Colon (tissue), 2 donors: ENCODE results near the gene TNFRSF4.

Experiments used
- FAIRE-seq: peaks from 2 replicates; lab custom pipeline; 2012; peaks lifted over from hg19 to GRCh38; lab: Jason Lieb, UNC
- donor health status: control.
- donor health status: control.

The TNFRSF4 gene

DNA sequence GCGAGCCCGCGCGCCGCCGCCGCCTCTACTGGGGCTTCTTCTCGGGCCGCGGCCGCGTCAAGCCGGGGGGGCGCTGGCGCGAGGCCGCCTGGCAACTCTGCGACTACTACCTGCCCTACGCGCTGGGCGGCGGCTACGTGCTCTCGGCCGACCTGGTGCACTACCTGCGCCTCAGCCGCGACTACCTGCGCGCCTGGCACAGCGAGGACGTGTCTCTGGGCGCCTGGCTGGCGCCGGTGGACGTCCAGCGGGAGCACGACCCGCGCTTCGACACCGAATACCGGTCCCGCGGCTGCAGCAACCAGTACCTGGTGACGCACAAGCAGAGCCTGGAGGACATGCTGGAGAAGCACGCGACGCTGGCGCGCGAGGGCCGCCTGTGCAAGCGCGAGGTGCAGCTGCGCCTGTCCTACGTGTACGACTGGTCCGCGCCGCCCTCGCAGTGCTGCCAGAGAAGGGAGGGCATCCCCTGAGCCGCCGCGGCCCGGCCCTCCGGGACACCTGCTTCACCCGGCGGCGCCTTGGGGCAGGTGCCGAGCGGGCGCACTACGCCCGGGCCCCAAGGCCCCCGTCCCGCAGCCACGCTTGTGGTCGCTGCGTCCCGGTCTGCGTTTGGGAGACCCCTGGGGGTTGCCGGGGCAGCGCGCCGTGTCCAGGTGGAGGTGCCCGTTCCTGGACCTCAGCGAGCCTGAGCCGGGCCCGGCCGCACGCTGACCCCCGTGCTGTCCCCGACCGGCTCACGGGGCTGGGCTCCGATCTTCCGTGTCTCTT is 19.0 kb upstream of the TNFRSF4 start:
- FAIRE-seq = no peak

DNA sequence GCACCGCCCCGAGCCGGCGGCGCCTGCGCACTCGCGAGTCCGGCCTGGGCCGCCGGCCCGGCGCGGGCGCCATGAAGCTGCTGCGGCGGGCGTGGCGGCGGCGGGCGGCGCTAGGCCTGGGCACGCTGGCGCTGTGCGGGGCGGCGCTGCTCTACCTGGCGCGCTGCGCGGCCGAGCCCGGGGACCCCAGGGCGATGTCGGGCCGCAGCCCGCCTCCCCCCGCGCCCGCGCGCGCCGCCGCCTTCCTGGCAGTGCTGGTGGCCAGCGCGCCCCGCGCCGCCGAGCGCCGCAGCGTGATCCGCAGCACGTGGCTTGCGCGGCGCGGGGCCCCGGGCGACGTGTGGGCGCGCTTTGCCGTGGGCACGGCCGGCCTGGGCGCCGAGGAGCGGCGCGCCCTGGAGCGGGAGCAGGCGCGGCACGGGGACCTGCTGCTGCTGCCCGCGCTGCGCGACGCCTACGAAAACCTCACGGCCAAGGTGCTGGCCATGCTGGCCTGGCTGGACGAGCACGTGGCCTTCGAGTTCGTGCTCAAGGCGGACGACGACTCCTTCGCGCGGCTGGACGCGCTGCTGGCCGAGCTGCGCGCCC is 18.3 kb upstream of the TNFRSF4 start, which contains the start of gene B3GALT6:
TSS of gene B3GALT6 (plus strand) at position 30 of the 588 bp plus-strand sequence. CDS start at position 72, 42 bp downstream.
- no peak for FAIRE-seq

DNA sequence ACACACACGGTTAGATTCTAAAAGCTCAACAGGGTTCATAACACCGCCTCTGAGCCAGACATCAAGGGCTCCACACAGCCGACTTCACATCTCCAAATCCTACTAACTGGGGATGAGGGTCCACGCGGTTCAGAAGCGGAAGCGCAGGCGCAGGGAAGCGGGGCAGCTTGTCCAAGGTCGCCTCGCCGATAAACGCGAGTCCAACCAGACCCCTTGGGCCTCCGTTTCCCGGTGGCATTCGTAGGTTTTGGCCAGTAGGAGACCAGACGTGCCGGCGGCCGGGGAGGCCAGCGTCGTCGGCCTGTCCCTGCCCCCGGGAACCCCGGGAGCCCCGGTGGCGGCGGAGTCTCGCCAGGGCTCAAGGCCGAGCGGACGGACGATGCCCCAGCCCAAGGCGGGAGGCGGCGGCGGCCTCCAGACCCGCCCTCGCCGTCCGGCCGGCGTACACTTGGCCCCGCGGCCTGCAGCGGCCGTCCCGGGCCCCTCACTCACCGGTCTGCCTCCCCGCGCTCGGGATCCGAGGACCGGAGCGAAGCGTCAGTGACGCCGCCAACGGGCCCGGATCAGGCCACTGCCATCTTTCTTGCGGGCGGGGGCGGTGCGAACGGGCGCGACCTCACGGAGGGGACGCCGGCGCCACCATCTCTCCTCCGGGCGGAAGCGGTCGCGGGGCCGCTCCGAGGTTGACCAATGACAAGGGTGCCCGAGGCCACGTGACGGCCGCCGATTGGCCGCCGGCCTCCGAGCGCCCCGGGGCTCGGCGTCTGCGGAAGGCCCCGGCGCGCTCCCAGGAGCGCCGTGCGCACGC is 17.7 kb upstream of the TNFRSF4 start, which contains the start of gene SDF4:
TSS of gene SDF4 (minus strand) at position 602 of the 808 bp plus-strand sequence. CDS start 3,229 bp downstream, outside the sequence.
- no peak for FAIRE-seq

DNA sequence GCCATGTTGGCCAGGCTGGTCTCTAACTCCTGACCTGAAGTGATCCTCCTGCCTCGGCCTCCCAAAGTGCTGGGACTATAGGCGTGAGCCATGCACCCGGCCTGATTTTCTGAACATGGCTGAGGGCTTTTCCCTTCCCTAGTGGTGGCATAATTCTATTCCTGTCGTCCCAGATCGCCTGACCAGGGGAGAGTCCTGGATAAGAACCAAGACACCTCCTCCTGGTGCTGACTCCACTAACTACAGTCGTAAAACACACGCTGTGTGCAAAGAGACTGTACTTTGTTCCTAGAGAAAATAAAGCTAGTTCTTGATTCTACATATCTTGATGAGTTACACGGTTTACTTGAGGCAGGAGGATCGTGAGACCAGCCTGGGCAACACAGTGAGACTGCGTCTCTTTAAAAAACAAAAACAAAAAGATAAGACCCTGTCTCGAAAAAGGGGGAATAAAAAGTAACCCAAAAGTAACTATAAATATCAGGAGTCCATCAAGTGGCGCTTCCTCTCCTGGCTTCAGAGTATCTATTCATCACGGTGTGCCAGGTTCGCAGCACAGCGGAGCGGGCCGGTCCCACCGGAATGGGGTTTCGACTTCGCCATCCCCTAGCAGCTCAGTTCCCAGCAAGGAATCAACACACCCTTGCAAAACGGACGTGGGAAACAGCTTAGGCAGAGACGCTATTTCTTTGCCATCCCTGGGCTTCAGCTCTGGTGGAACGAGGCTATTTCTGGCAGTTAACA is 16.9 kb upstream of the TNFRSF4 start:
- FAIRE-seq = no peak

DNA sequence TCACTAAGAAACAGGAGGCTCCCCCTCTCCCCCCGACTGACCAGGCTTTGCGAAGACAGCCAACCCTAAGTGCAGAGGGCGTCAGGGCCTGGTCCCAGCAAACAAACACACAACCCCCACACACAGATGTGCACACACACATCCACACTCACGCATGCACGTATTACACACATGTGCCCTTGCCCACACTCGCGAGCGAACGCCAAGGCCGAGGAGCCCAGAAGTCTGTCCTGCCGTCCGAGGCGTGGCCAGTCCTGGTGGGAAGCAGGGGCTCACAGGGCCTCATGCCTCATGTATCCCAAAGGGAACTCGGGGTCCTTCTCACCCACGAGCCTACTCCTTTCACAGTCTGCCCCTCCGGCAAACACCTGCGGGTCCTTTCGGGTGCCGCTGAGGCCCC is 15.8 kb upstream of the TNFRSF4 start:
- FAIRE-seq = no peak

DNA sequence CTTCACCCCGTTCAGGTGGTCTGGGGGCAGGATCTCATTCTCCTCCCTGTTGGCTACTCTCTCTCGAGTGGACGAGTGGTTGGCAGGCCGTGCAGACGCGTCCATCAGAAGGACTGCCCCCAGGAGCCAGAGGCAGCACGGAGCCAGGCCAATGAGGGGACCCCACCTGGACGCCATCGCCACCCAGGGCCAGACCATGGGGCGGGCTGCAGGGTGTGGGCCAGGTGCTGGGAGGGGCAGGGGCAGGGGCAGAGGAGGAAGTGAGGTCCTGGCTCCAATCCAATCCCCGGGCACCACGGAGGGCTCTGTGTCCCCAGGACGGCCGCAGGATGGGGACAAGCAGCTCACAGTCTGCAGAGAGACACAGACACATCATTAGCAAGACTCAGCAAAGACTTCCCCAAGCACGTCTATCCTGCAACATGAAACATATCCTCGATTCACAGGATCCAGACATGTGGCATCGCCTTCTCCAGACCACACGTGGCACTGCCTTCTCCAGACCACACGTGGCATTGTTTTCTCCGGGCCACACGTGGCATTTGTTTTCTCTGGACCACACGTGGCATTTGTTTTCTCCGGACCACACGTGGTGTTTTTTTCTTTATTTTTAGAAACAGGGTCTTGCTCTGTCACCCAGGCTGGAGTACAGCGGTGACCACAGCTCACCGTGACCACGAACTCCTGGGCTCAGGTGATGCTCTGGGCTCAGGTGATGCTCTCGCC is 14.8 kb upstream of the TNFRSF4 start:
- FAIRE-seq = no peak

DNA sequence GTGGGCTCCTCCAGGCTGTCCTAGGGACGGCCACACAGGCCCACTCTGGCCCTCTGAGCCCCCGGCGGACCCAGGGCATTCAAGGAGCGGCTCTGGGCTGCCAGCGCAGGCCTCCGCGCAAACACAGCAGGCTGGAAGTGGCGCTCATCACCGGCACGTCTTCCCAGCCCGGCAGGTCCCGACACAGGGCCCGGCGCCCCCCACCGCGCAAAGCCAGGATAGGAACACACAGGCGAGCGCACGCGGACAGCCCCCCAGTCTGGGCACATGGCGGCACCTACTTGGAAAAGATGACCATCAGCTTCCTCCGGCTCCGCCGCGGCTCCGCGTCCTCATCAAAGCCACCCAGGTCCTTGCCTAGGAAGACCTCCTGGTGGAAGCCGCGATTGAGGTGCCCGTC is 14.2 kb upstream of the TNFRSF4 start:
- FAIRE-seq = no peak

DNA sequence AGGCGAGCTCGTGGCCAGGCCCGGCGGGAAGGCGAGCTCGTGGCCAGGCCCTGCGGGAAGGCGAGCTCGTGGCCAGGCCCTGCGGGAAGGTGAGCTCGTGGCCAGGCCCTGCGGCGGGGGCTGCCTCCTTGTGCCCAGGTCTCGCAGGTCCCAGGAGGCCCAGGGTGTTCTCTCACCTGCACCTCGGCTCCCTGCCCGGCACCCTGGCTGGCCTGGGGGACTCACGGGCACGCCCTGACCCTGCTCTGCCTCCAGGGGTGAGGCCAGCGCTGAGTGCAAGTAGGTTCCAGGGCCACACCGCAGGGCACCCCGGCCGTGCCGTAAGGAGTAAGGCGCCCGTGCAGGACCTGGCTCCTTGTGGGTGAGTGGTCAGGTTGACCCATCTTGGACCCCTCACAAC is 13.4 kb upstream of the TNFRSF4 start:
- FAIRE-seq = no peak

DNA sequence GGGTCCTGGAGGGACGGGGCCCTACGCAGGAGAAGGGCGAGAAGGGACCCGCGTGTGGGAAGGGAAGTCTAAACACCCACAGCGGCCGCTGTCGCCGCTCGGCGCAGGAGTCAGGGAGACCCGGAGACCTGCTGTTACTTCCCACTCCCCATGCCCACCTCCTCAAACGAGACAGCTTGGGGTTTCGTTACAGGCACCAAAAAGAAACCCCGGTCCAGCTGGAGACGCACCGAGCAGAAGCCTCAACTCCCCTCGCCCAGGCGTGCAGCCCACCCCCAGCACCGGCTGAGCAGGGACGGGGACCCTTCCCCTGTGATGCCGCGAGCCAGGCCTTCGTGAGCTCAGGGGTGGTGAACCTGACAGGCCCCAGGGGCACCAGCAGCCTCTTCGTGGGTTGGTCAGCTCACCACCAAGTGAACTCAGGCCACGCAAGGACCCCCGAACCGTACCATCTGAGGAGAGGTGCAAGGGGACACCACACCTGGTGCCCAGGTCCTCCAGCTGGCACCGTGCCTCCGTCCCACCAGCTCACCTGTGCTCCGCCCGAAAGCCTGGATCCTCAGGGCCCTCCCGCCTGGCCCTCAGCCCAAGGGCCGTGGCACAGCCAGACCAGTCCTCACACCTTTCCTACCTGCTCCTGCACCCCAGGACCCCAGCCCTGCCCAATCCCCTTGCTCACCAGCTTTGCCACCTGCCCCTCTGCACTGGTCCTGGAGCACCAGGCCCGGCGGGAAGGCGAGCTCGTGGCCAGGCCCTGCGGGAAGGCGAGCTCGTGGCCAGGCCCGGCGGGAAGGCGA is 12.8 kb upstream of the TNFRSF4 start:
- no peak for FAIRE-seq

DNA sequence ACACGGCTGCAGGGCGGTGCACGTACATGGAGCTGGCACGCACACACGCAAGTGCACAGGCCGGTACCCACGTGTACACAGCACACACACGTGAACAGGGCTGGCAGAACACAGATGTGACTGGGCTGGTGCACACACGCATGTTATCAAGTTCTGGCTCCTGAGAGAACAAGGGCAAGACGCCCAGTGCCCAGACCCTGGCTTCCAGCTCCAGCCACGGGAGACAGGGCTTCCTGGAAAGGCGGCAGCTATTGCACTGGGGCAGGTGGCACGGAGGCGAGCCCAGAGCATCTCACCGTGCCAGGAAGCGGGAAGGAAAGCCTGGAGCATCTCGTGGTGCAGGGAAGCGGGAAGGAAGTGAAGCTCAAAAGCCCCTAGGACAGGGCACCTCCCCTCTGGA is 12.0 kb upstream of the TNFRSF4 start:
- FAIRE-seq = no peak

DNA sequence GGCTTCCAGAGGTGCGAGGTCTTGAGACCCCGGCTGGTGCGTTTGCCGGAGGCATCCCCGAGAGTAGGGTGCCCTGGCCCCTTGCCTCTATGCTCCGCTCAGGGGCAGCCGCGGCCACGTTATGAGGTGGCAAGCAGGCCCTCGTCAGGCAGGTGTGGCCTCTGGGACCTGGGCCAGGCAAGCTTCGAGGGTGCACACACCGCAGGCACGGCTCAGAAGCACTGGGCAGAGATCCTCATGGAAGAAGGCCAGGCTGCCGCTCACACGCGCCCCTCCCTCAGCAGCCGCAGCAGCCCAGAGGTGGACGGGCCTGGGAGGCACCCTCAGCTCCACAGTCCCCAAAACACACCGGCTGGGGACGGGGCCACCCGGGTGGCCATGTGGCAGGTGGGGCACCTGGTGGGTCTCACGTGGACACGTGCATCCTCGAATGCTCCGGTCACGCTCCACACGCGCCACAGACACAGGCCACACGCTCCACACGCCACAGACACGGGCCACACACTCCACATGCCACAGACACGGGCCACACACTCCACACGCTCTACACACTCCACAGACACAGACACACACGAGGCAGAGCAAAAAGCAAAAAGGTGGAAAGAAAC is 11.4 kb upstream of the TNFRSF4 start:
- FAIRE-seq = no peak

DNA sequence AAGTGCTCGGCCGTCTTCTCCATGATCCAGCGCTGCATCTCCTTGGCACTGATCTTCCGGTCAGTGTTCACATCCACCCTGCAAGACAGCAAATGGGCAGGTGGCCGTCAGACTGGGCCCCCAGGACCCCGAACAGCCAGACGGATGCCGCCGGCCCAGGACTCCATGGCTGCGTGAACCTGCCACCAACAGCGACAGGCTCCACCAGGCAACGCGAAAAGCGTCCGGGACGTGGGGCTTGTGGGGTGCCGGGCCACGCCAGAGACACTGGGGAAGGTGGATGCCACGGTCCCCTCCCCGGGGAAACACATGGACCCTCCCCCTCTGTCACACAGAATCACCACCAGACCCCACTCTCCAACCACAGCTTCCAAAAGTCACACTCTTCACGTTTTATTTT is 9.9 kb upstream of the TNFRSF4 start:
- no peak for FAIRE-seq

DNA sequence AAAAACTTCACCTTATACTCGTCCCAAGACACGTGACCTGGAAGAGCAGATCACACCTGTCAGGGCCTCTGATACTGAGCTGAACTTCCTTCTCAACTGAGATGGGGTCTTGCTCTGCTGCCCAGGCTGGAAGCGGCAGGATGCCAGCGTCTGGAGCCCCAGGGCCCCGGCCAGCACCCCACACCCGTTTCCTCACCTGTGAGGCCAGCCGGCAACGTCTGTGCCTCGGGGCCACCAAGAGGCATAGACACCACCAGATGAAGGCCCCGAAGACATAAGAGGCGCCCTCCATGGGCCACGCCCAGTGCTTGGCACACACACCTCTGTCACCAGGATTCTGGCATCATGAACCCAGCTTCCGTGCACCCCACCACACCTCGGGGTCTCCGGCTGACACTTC is 9.4 kb upstream of the TNFRSF4 start:
- FAIRE-seq = no peak

DNA sequence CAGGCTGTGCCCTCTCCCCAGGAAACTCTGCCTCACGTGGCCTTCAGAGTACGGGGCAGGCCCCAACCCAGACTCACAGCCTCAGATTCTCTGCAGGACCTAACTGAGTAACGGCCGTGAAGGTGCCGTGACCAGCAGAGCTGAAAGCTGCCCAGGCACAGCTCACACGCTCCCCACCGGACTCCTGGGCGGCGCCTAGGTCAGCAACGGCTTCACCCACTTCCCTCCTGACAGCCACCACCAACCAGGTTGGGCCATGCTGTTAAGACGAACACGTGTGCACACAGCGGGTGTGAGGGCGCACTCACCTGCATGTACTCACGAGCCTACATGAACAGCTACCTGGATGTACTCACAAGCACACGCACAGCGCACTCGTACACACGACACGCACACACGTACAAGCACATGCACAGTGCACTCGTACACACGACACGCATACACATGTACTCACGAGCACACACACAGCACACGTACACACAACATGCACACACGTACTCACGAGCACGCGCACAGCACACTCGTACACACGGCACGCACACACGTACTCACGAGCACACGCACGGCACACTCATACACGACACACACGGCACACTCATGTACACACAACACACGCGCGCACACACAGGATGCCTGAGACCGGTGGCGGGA is 8.7 kb upstream of the TNFRSF4 start:
- FAIRE-seq = no peak

DNA sequence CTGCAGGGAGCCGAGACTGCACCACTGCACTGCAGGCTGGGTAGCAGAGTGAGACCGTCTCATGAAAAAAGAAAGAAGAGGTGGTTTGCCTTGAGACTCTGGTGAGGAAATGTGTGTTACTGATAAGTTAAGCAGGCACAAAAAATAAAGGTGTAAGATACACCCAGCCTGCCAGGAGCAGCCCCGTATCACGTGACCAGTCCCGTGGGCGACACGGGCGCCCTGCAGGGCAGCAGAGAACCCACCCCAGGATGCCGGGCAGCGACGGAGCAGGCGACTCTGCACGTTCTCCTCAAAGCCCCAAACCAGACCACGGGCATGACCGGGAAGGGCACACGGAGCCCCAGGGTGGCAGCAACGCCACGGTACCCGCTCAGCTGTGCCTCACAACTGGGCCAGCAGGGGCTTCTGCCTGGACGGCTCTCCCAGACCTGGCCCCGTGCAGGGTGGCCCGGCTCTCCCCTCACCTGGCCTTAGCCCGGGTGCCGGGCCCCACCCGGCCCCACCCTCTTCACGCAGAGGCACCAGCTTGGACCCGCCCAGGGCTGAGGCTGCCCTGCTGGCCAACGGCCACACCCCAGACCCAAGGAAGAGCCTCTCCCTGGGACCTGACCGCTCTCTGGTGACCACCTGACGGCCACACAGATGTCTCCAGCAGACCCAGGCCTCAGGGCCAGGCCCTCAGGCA is 8.1 kb upstream of the TNFRSF4 start:
- FAIRE-seq = no peak

DNA sequence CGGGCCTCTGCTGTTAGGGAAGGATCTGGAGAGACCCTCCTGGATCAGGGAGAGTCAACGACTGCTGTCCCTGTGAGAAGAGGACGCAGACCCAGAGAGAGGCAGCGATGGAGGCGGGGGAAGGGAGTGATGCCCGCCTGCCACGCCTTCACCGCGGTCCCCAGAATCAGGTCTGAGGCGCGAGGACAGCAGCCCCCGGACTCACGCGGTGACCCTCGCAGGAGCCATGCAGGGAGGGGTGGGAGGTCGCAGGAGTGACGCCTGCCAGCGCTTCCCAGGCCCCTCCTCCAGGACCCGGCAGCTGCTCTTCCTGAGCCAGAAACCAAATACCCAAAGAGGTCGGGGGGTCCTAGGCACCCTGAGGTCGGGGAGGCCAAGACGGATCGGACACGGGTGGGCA is 6.2 kb upstream of the TNFRSF4 start:
- no peak for FAIRE-seq

DNA sequence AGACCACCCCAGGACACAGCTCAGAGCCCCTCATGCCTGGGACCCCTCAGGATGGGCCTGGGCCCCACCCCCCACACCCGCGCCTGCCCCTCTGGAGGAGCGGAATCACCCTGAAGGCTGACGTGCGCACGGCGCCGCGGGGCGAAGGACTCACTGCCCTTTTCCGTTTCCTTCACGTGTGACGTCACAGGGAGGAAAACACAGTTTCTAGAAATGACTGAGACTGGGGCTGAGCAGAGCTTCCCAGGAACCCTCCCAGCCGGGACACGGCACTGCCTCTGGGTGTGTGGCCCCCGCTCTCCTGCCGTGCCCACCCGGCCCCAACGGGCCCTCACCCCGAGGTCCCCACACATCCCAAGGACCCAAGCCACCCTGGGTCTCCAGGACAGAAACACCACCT is 5.4 kb upstream of the TNFRSF4 start:
- no peak for FAIRE-seq

DNA sequence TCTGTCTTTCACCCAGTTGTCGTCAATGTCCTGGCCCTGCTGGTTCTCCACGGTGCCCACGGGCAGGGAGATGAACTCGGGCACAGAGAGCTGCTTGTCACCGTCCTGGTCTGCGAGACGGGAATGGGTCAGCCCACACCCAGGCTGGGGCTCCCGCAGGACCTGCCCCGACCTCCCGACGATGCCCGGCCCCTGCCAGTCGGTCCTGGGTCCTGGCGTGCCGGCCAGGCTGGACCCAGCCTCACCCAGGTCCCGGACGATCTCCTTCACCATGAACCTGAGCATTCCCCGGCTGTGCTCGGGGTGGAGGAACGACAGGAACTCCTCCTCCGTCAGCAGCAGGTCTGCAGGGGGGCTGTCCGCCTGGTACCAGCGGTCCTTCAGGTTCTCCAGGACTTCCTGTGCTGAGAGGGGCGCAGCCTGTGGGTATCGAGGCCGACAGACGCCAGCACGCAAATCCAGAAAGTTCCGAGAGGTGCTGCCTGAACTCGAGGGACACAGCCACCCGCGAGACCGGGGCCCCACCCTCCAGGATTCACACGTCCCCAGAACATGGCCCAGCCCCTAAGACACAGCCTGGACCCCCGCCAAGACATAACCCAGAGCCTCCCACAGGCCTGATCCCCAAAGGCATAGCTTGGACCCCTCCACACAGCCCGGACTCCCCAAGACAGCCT is 4.7 kb upstream of the TNFRSF4 start:
- FAIRE-seq = no peak
